Left lung (tissue), 10 donors: Measurements from ENCODE around the gene USP2. TPM values are rescaled to one million over a fixed set of nuclear protein-coding genes. Genes with fewer than 3 reads are reported as not detected.

Experiments used
- ATAC-seq: fragments of 200-7000 bp; cut with Tn5 transposase; one replicate; pipeline ENCODE4 v1.9.1; 2020; ENCODE audit warnings: moderate library complexity
- DNase-seq, 4 donors: peaks; one replicate each; pipeline ENCODE4 v3.0.0-alpha.2; 2013 to 2020
- H3K27ac ChIP-seq, 2 donors: fragments of 200-600 bp; sonication (generic) in 1 of 2; one replicate each; pipeline versions ENCODE4 v1.5.0 to v1.8.0; 2020 to 2021
- H3K27me3 ChIP-seq, 2 donors: fragments of 200-600 bp; sonication (generic) in 1 of 2; one replicate each; pipeline versions ENCODE4 v1.5.0 to v1.8.0; 2020 to 2021
- H3K36me3 ChIP-seq, 2 donors: fragments of 200-600 bp; sonication (generic) in 1 of 2; one replicate each; pipeline versions ENCODE4 v1.5.0 to v1.8.0; 2020 to 2021
- H3K4me1 ChIP-seq, 2 donors: fragments of 200-600 bp; one replicate each; pipeline ENCODE4 v1.8.0; 2021
- H3K4me3 ChIP-seq, 2 donors: fragments of 200-600 bp; sonication (generic) in 1 of 2; one replicate each; pipeline versions ENCODE4 v1.5.0 to v1.8.0; 2020 to 2021; ENCODE audit warnings: mild to moderate bottlenecking in 1 of 2
- H3K9me3 ChIP-seq, 2 donors: fragments of 200-600 bp; sonication (generic) in 1 of 2; one replicate each; pipeline versions ENCODE4 v1.5.0 to v1.8.0; 2020 to 2021
- CTCF ChIP-seq, 2 donors: fragments of 200-600 bp; sonication (generic) in 1 of 2; IDR thresholded peaks; one replicate each; pipeline versions ENCODE4 v1.5.0 to v1.8.0; 2021; ENCODE audit warnings: antibody characterized with exemption in 2 of 2
- intact Hi-C, 2 donors: fragments of 100-400 bp; cut with DNase I; formaldehyde crosslinking; loops; one replicate each; pipeline versions ENCODE4 v1.11.2 to v1.14.2; 2022
- polyA plus RNA-seq, 6 donors: library from polyadenylated mRNA; unstranded; fragments of 120-200 nt; gene quantifications; one replicate each; pipeline ENCODE4 v1.2.1, GENCODE V29; 2013; ENCODE audit not compliant: insufficient read length in 6 of 6
- total RNA-seq, 2 donors: library from RNA; stranded (reverse); fragmentation: NEBNext Ultra II Directional; extraction: Animal tissue kit (Norgen Biotek cat#: 25700); gene quantifications; one replicate each; pipeline ENCODE4 v1.2.1, GENCODE V29; 2021
- donor health status: DM: no; HTN: yes; CAD: no.
- donor health status: DM: no; HTN: no; CAD: no.

USP2 gene
- total and polyA plus RNA-seq, 8 donors: 2.4 to 5.9 (median 3.4) TPM

GRCh38 chr11:119371067-119371601, 10.4 kb downstream of the USP2 start:
- Histone ChIP-seq H3K27ac (peak overlapping the region in 1 of 2 donors; percentile 7), H3K4me1 (peaks cover 16 to 24% of the 10 kb centered on the region in 2 donors), H3K36me3 (no peaks in the 10 kb centered on the region), H3K9me3 (no peaks in the 10 kb centered on the region), H3K27me3 (no peaks in the 10 kb centered on the region), H3K4me3 (no peak overlapping the region)
- DNase-seq (no peak), ATAC-seq (no peak)
- no peak for TF ChIP-seq CTCF (IDR thresholded peaks at IDR 0.05)
- intact Hi-C loops: no loop called here

- intact Hi-C loops: no loop called here
- H3K27ac ChIP-seq: peak overlapping the region in 1 of 2 donors; percentile 7
- H3K27me3 ChIP-seq: peaks cover 0 to 1% of the 10 kb centered on the region in 2 donors
- DNase-seq (peak in 1 of 4 donors; percentile 58), ATAC-seq (peak; percentile 58)
- no peaks in the 10 kb centered on the region for H3K36me3 ChIP-seq
- no peak for TF ChIP-seq CTCF (IDR thresholded peaks at IDR 0.05)
- no peaks in the 10 kb centered on the region for H3K9me3 ChIP-seq
- H3K4me1 ChIP-seq: peaks cover 11 to 19% of the 10 kb centered on the region in 2 donors
- H3K4me3 ChIP-seq: no peak overlapping the region
These were observed 10.9 kb downstream of the USP2 start for GRCh38 chr11:119370486-119371046.

GRCh38 chr11:119369132-119369925, 12.2 kb downstream of the USP2 start:
- no peak overlapping the region for H3K4me3 ChIP-seq
- no peaks in the 10 kb centered on the region for H3K36me3 ChIP-seq
- ATAC-seq (peak; percentile 41), DNase-seq (no peak)
- peaks cover 5 to 14% of the 10 kb centered on the region in 2 donors for H3K27me3 ChIP-seq
- peaks cover 11 to 19% of the 10 kb centered on the region in 2 donors for H3K4me1 ChIP-seq
- intact Hi-C loops: no loop called here
- TF ChIP-seq CTCF (IDR thresholded peaks at IDR 0.05): no peak
- no peak overlapping the region for H3K27ac ChIP-seq
- no peaks in the 10 kb centered on the region for H3K9me3 ChIP-seq

- intact Hi-C loops: no loop called here
- DNase-seq: peak in 1 of 4 donors; percentile 57
- Histone ChIP-seq H3K9me3 (no peaks in the 10 kb centered on the region), H3K4me1 (peaks cover 14 to 29% of the 10 kb centered on the region in 2 donors), H3K27ac (no peak overlapping the region), H3K4me3 (no peak overlapping the region), H3K27me3 (peaks cover 5 to 23% of the 10 kb centered on the region in 2 donors), H3K36me3 (no peaks in the 10 kb centered on the region)
- TF ChIP-seq CTCF (IDR thresholded peaks at IDR 0.05): no peak
- peak; percentile 44 for ATAC-seq
These were observed 13.1 kb downstream of the USP2 start for GRCh38 chr11:119368121-119369034.
